NCI-H1436 (cell line): Measurements from ENCODE around the gene KRTAP4-4.

ENCODE experiments used
- DNase-seq: peaks from one replicate; lab custom pipeline; 2025; lab: John Stamatoyannopoulos, UW

Gene KRTAP4-4

DNA sequence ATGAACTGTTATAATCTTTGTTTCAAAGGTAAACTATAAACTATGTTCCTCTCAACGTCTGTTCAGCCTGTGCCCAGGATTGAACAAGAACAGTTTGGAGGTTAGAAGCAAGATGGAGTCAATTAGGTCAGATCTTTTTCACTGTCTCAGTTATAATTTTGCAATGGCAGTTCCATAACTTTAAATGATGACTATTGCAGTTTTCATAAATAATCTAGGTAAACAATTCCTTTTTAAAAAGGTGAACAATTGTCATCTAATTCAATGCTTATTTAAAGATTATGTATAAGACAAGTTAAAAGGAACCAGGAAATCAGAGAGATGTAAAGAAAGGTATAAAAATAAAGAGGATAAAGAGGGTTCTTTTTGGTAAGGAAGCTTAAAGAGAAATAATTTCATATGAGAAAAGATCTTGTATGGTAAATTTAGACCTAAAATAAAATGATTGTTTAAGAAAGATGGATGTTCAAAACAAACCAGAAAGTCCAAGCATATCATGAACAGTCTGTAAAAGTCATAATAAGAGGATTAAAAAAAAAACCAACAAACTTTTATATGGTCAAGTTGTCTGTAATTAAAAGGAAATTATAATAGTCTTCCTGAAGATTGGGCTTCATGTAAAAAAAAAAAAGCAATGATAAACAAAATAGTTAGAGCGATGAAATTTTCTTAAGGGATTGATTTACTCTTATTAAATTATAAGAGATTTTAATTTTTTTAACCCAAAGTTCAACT, 49.2 kb downstream of the KRTAP4-4 start:
- DNase-seq = no peak
